Gastrocnemius medialis (tissue), 4 donors: ENCODE measurements around the gene H19.

Experiments used
- POLR2A ChIP-seq, 2 donors: fragments of 450-650 bp; IDR thresholded peaks; one replicate each; pipeline ENCODE4 v1.6.1; 2017; ENCODE audit warnings: antibody characterized with exemption in 2 of 2, mild to moderate bottlenecking in 2 of 2, moderate library complexity in 2 of 2
- TF ChIP-seq, protein P1 (sequence below), 5 experiments: fragments of 450-650 bp in 3 of 5; fragments of 200-600 bp in 2 of 5; sonication (generic) in 2 of 5; IDR thresholded peaks in 4 of 5; conservative IDR thresholded peaks in 1 of 5; 1 replicate in 4 of 5; 2 replicates in 1 of 5; pipeline ENCODE4 v1.5.1; 2016 to 2019; ENCODE audit warnings: antibody characterized with exemption in 5 of 5, mild to moderate bottlenecking in 3 of 5, moderate library complexity in 3 of 5

GRCh38 chr11:2012440-2012839 is 14.8 kb upstream of the H19 start:
- TF ChIP-seq, protein P1, sequence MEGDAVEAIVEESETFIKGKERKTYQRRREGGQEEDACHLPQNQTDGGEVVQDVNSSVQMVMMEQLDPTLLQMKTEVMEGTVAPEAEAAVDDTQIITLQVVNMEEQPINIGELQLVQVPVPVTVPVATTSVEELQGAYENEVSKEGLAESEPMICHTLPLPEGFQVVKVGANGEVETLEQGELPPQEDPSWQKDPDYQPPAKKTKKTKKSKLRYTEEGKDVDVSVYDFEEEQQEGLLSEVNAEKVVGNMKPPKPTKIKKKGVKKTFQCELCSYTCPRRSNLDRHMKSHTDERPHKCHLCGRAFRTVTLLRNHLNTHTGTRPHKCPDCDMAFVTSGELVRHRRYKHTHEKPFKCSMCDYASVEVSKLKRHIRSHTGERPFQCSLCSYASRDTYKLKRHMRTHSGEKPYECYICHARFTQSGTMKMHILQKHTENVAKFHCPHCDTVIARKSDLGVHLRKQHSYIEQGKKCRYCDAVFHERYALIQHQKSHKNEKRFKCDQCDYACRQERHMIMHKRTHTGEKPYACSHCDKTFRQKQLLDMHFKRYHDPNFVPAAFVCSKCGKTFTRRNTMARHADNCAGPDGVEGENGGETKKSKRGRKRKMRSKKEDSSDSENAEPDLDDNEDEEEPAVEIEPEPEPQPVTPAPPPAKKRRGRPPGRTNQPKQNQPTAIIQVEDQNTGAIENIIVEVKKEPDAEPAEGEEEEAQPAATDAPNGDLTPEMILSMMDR (IDR thresholded peaks at IDR 0.05 in 4 of 5, conservative IDR thresholded peaks at IDR 0.05 in 1 of 5), result no peak
- no peak for TF ChIP-seq POLR2A (IDR thresholded peaks at IDR 0.05)
